ENCODE data around the gene MSMO1. TPM values are rescaled to one million over a fixed set of nuclear protein-coding genes. Genes with fewer than 3 reads are reported as not detected.

The MSMO1 gene
- total and polyA plus RNA-seq, 2 experiments from 2014 or later, result 65.8 to 305 TPM

DNA sequence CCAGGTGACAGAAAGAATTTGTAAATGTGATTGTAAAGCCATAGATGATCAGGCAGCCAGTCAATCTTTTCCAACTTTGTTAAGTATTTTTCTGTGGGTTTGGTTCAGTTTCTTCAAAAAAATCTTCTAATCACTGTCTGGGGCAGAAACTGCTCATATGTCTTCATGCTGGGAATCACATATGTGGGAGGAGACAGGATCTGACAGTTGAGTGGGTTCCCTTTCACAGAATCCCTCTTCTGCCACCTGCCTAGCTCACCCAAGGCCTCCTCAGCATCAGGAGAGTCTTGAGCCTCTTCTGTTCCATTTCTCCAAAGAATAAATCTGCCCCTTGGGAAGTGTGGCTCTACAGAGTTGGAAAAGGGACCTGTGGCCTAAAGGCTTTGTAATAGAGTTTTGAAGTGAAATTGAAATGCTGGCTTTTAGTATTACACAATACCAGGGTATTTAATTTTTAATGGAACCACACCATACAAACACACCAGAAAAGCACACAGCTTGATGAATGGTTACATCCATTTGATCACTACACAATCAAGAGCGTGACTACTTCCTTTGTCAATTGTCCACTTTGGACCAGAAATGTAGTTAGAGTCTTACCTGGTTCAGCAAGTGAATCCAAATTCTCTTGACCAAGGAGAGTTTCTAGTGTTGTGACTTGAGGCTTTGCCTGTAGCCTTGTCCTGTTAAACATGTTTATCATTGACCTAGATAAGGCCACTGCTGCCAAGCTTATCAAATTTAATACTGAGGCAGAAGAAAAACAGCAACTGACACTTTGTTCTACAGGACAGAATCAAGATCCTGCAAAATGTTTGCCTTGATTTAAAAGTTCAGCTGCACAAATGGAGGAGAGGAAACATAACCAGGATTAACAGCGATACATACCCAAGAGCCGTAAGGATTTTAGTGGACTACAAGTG is 20.4 kb downstream of the MSMO1 start:
- H3K27ac ChIP-seq, result peak overlapping the region; percentile 20
- H3K9me3 ChIP-seq (ENCODE audit: low read depth), result no peaks in the 10 kb centered on the region
- no peak for TF ChIP-seq CTCF (IDR thresholded peaks at IDR 0.05; ENCODE audit: low read depth, low read length)
- H3K4me3 ChIP-seq, result no peak overlapping the region
- no peaks in the 10 kb centered on the region for H3K27me3 ChIP-seq
- DNase-seq (ENCODE audit: low read depth in 1 of 2, low spot score in 1 of 2), result no peak
- H3K36me3 ChIP-seq, result no peaks in the 10 kb centered on the region
- H3K4me1 ChIP-seq (ENCODE audit: low read depth), result peaks cover 13% of the 10 kb centered on the region

DNA sequence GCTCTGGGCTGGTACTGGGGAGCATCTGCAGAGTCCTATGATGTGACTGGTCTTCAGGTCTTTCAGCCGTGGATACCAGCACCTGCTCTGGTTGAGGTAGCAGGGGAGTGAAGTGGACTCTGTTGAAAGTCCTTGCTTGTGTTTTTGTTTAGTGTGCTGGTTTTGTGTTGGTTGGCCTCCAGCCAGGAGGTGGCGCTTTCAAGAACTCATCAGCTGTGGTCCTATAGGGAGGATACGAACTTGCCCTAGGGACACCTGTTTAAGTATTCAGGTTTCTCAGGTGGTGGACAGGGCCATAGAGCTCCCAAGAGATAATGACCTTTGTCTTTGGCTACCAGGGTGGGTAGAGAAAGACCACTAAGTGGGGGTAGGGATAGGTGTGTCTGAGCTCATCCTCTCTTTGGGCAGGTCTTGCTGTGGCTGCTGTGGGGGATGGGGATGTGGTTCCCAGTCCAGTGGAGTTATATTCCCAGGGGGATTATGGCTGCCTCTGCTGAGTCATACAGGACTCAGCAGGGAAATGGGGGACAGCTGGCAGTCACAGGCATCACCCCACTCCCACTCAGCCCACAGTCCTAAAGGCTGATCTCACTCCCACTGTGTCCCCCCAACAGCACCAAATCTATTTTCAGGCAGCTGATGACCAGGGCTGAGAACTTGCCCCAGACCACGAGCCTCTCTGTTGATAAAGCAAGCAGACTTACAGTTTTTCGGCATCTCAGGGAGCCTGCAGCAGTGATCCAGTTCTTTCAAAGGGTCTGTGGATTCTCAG is 24.1 kb downstream of the MSMO1 start:
- no peaks in the 10 kb centered on the region for H3K27me3 ChIP-seq
- no peaks in the 10 kb centered on the region for H3K9me3 ChIP-seq (ENCODE audit: low read depth)
- H3K4me1 ChIP-seq (ENCODE audit: low read depth), result peaks cover 13% of the 10 kb centered on the region
- H3K4me3 ChIP-seq, result no peak overlapping the region
- no peaks in the 10 kb centered on the region for H3K36me3 ChIP-seq
- no peak overlapping the region for H3K27ac ChIP-seq
- no peak for TF ChIP-seq CTCF (IDR thresholded peaks at IDR 0.05; ENCODE audit: low read depth, low read length)
- no peak for DNase-seq (ENCODE audit: low read depth in 1 of 2, low spot score in 1 of 2)

- Histone ChIP-seq H3K4me3 (no peak overlapping the region), H3K9me3 (ENCODE audit: low read depth) (no peaks in the 10 kb centered on the region), H3K36me3 (no peaks in the 10 kb centered on the region), H3K27ac (no peak overlapping the region), H3K4me1 (ENCODE audit: low read depth) (no peaks in the 10 kb centered on the region), H3K27me3 (no peaks in the 10 kb centered on the region)
- DNase-seq (ENCODE audit: low read depth in 1 of 2, low spot score in 1 of 2), result peak; percentile 58 to 71
- peak; percentile 65 for TF ChIP-seq CTCF (IDR thresholded peaks at IDR 0.05; ENCODE audit: low read depth, low read length)
Observed at GRCh38 chr4:165355900-165356300, 28.4 kb downstream of the MSMO1 start.

DNA sequence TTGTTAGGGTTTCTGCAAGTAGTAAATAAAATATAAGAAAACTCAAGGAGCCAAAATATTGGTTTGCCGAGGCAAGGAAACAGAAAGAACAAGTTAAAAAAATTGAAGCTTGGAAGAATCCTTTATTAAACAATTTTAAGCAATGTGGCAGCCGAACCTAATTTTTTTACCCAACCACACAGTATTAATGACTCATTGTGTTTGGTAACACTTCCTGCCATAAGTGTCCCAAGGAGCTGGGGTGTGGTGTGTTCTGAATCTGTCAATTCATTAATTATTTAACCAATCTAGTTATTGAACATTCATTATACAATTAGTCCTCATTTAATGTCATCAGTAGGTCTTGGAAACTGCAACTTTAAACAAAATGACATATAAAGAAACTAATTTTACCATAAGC is 32.0 kb downstream of the MSMO1 start:
- H3K9me3 ChIP-seq (ENCODE audit: low read depth), result no peaks in the 10 kb centered on the region
- H3K27ac ChIP-seq, result no peak overlapping the region
- H3K27me3 ChIP-seq, result no peaks in the 10 kb centered on the region
- no peak for TF ChIP-seq CTCF (IDR thresholded peaks at IDR 0.05; ENCODE audit: low read depth, low read length)
- no peaks in the 10 kb centered on the region for H3K36me3 ChIP-seq
- H3K4me3 ChIP-seq, result no peak overlapping the region
- no peaks in the 10 kb centered on the region for H3K4me1 ChIP-seq (ENCODE audit: low read depth)
- peak in 1 of 2 donors; percentile 64 for DNase-seq (ENCODE audit: low read depth in 1 of 2, low spot score in 1 of 2)

DNA sequence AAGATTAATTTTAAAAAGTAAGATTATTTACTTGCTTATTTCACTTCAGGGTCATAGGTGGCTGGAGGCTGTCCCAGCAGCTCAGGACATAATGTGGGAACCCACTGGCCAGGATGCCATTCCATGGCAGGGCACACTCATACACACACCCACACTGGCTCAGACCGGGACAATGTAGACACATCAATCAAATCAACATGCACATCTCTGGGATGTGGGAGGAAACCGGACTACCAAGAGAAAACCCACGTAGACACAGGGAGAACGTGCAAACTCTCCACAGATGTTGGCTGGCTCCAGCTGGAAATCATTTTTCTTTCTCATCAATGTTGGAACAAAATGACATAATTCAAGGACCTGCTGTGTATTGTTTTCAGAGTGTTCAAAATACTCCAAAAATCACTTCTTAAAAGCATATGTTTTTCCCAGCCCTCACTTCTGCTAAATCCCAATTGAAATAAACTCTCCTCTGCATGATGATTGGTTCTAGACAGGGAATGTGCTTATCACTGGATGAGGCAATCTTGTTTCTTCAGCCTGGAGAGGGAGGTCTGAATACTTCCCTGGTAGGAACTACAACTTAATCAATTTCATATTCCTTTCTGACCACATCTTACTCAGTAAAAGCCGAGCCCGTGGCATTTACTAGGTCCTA is 32.7 kb downstream of the MSMO1 start:
- Histone ChIP-seq H3K36me3 (no peaks in the 10 kb centered on the region), H3K4me1 (ENCODE audit: low read depth) (no peaks in the 10 kb centered on the region), H3K27ac (no peak overlapping the region), H3K9me3 (ENCODE audit: low read depth) (no peaks in the 10 kb centered on the region), H3K27me3 (no peaks in the 10 kb centered on the region), H3K4me3 (no peak overlapping the region)
- peak in 1 of 2 donors; percentile 79 for DNase-seq (ENCODE audit: low read depth in 1 of 2, low spot score in 1 of 2)
- TF ChIP-seq CTCF (IDR thresholded peaks at IDR 0.05; ENCODE audit: low read depth, low read length), result no peak
